Measurements from ENCODE around the gene TMOD2. TPM values are rescaled to one million over a fixed set of nuclear protein-coding genes. Genes with fewer than 3 reads are reported as not detected.

The TMOD2 gene
- total and polyA plus RNA-seq, 2 of the 8 experiments (the other 6 are each of a cell fraction or from before 2014, with no cell fraction given): 0.80 to 6.5 TPM

DNA sequence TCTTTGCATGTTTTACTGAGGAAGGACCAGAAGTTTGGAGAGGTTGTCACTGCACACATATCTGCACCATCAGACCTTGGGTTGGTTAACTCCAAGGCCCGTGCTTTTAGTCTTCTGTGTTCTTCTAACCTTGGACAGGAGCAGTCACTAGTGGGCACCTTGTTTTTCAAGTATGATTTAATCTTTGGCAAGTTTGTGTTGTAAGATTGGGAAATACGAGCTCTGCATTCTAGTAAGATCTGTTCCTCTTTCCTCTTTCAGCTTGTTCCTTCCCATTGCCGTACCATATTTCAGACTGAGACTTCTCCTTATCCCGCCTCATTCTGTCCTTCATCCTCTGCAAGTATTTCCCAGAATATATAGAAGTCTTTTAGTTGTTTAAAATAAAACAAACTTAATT is 5.1 kb downstream of the TMOD2 start:
- H3K18ac ChIP-seq (ENCODE audit: extremely low read depth, low read length): no peak overlapping the region
- H3K9ac ChIP-seq (replicated peaks in 1 of 4; ENCODE audit: extremely low read depth in 1 of 4, low read depth in 3 of 4, low read length in 3 of 4): no peak overlapping the region
- H2BK20ac ChIP-seq (ENCODE audit: low read length): no peak overlapping the region
- H3K4ac ChIP-seq (replicated peaks; ENCODE audit: insufficient read length, low read depth, low read length): no peak overlapping the region
- H4K8ac ChIP-seq (ENCODE audit: extremely low read depth, insufficient read depth, low read length): no peak overlapping the region
- no peak overlapping the region for H4K91ac ChIP-seq (replicated peaks; ENCODE audit: insufficient read length, low read length)
- H3K4me2 ChIP-seq (ENCODE audit: insufficient read depth in 1 of 2, low read depth in 2 of 2, low read length in 2 of 2): no peak overlapping the region
- H3K23ac ChIP-seq (ENCODE audit: insufficient read length): no peak overlapping the region
- H2AK5ac ChIP-seq (ENCODE audit: low read depth, low read length): no peak overlapping the region
- no peak overlapping the region for H3K4me3 ChIP-seq (ENCODE audit: extremely low read depth in 1 of 4, insufficient read depth in 2 of 4, low read depth in 3 of 4, low read length in 4 of 4)
- H3K56ac ChIP-seq (replicated peaks; ENCODE audit: insufficient read length, low read depth, low read length): no peak overlapping the region
- CTCF ChIA-PET (ENCODE audit: partially characterized antibody): interaction anchor here (1.1 to 4.1 kb wide), 7 partner anchors 11 to 170 kb away, joined by 3 to 26 read pairs (median 6); no protein-coding TSS in a partner anchor
- no peak overlapping the region for H3K14ac ChIP-seq (ENCODE audit: insufficient read length)
- no peaks in the 10 kb centered on the region for H3K79me2 ChIP-seq (ENCODE audit: control insufficient read depth in 1 of 2, insufficient read depth in 2 of 2, low read length in 2 of 2)
- no peaks in the 10 kb centered on the region for H3K9me3 ChIP-seq (ENCODE audit: insufficient read depth in 2 of 2, low read depth in 1 of 2, low read length in 1 of 2)
- no peak overlapping the region for H2BK120ac ChIP-seq (replicated peaks; ENCODE audit: low read depth, low read length)
- no peaks in the 10 kb centered on the region for H3K4me1 ChIP-seq (replicated peaks in 1 of 4; ENCODE audit: control insufficient read depth in 3 of 4, insufficient read depth in 4 of 4, low read length in 3 of 4)
- no peak overlapping the region for H2BK5ac ChIP-seq (ENCODE audit: low read depth, low read length)
- FAIRE-seq: no peak
- no peak overlapping the region for H2AFZ ChIP-seq (ENCODE audit: low read length)
- peaks cover 2 to 4% of the 10 kb centered on the region in 2 experiments for H4K20me1 ChIP-seq (replicated peaks in 1 of 2; ENCODE audit: control insufficient read depth in 1 of 2, insufficient read depth in 2 of 2, low read length in 2 of 2)
- 91% methylated on average over 4 of the region's 4 CpGs; no CpG with 5 or more reads in 1 of the 2 experiments for WGBS, 2 experiments (ENCODE audit: extremely low coverage in 1 of 2, insufficient coverage in 1 of 2, insufficient read length in 1 of 2, insufficient replicate concordance in 2 of 2, low coverage in 1 of 2, low lambda C conversion rate in 2 of 2, missing lambda C conversion rate in 1 of 2)
- H3K27me3 ChIP-seq (replicated peaks in 1 of 4; ENCODE audit: control insufficient read depth in 3 of 4, extremely low read depth in 1 of 4, insufficient read depth in 3 of 4, low read length in 3 of 4): peaks cover 1 to 14% (median 8%) of the 10 kb centered on the region in 4 experiments; a peak in 5 of 7 replicates
- no peak overlapping the region for H2BK15ac ChIP-seq (ENCODE audit: low read length)
- TF ChIP-seq RFX5 (IDR thresholded peaks at IDR 0.05; ENCODE audit: borderline replicate concordance, low read depth, low read length): no peak
- no peak for TF ChIP-seq NRF1 (IDR thresholded peaks at IDR 0.05; ENCODE audit: low read depth, low read length)
- no peak for TF ChIP-seq GABPA (IDR thresholded peaks at IDR 0.05; ENCODE audit: borderline replicate concordance, insufficient read depth, low read length)
- TF ChIP-seq RNF2 (IDR thresholded peaks at IDR 0.05; ENCODE audit: borderline replicate concordance, low read depth, low read length, missing control alignments, poor library complexity, severe bottlenecking): no peak
- TF ChIP-seq POU5F1 (IDR thresholded peaks at IDR 0.05; ENCODE audit: low read depth, low read length): no peak
- H3K79me1 ChIP-seq (ENCODE audit: low read depth, low read length): no peaks in the 10 kb centered on the region; the same call in 1 of the 2 replicates
- H2BK12ac ChIP-seq (ENCODE audit: low read depth, low read length): no peak overlapping the region
- no peak for DNase-seq (ENCODE audit: low read depth in 1 of 2, low spot score in 2 of 2)
- no peak overlapping the region for H3K27ac ChIP-seq (ENCODE audit: low read depth, low read length)
- H3K36me3 ChIP-seq (ENCODE audit: control insufficient read depth in 2 of 4, insufficient read depth in 4 of 4, low read length in 3 of 4): no peaks in the 10 kb centered on the region
- H3K23me2 ChIP-seq (ENCODE audit: low read depth, low read length): peaks cover 2% of the 10 kb centered on the region; the same call in 1 of the 2 replicates
- POLR2A ChIA-PET (ENCODE audit: partially characterized antibody): interaction anchor here (0.6 to 1.8 kb wide), 3 partner anchors 17 to 39 kb away, joined by 3 to 5 read pairs (median 3); partner anchors contain the start of gene LYSMD2
- no peak overlapping the region for H4K5ac ChIP-seq (ENCODE audit: insufficient read length, low read depth, low read length)

All from H1 (cell line).